HG03342 (cell line): Measurements from ENCODE around the gene CYTH2.
"Not testable (repeated sequence)": the region's sequence is repeated elsewhere in the genome, so short reads cannot be mapped to it uniquely, and the experiment has no call there.

Experiments
- ATAC-seq: cut with Tn5 transposase; IDR thresholded peaks from one replicate; pipeline ENCODE4 v1.9.1; 2021; ENCODE audit warnings: mild to moderate bottlenecking, moderate library complexity; ENCODE audit not compliant: unreplicated experiment

The CYTH2 gene

DNA sequence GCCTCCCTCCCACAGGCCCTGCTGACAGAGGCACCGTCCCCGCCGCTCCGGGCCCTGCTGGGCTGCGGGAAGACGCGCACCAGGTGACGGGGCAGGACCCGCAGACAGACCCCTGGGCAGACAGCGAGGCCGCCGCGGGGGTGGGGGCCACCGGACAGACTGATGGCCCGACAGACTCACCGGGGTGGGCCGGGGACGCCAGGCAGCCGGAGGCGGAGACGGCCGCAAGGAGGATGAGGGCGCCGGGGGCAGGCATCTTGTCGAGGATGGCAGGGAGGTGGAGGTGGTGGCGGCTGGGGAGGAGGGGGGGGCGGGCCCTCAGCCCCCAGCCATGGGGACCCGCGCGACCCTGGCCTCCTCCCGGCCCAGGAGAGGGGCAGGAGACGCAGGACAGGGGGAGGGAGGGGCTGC lies 42.2 kb downstream of the CYTH2 start:
- ATAC-seq, result no peak

DNA sequence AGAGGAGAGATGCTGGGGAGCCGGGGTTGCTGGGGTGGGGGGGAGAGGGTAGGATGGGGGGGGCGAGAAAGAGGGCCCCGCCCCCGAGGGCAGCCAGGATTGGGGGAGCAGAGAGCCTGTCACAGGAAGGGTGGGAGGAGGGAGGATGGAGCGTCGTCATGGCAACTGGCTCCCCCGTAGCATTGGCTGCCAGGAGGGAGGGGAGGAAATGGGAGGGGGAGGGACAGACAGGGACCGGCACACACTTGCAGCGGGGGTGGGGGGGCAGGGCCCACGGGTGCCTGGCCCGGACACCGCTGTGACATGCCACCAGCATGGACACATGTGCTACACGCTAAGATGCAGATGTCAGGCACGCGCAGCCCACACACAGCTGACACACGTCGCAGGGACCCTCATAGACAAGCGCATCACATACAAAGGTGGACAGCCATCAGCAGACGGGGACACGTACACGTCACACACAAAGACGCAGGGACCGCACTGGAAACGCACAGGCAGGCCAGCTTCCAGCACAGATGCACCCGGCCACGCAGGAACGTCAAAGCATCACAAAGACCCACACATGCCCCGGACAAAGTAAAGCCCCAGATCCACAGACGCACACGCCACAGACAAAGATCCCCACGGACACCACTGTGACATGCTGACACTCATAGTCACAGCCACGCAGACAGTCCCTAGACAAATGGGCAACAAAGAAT lies 42.8 kb downstream of the CYTH2 start, which contains the start of gene LMTK3:
Gene LMTK3 (minus strand): TSS at position 36 of the 704 bp plus-strand sequence. CDS start 259 bp downstream, outside the sequence.
- ATAC-seq, result no peak

DNA sequence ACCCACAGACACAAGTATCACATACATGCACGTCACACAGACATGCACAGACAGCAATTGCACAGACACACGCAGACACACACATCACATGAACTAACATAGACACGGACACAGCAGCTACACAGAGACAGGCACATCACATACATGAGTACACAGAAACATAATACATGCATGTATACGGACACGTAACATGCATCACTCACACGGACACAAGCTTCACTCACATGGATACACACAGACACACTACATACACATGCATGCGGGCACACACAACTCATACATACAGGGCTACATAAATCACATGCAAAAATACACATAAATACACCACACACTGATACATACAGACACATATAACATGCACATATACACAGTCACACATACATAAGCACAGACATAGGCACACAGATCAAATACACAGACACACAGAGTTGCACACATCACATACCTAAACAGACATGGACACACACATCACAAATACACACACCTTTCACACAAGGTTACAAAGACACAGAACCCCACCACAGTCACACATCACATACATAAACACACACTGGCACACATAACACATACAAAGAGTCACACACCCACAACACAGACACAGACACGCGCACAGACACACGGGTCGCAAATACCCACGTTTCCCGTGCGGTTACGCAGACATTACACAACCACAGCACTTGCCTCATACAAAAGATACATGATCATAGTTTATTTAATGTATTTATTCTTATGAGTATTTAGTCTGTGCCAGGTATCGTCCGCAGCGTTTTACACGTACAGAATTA lies 43.5 kb downstream of the CYTH2 start:
- ATAC-seq, result no peak

DNA sequence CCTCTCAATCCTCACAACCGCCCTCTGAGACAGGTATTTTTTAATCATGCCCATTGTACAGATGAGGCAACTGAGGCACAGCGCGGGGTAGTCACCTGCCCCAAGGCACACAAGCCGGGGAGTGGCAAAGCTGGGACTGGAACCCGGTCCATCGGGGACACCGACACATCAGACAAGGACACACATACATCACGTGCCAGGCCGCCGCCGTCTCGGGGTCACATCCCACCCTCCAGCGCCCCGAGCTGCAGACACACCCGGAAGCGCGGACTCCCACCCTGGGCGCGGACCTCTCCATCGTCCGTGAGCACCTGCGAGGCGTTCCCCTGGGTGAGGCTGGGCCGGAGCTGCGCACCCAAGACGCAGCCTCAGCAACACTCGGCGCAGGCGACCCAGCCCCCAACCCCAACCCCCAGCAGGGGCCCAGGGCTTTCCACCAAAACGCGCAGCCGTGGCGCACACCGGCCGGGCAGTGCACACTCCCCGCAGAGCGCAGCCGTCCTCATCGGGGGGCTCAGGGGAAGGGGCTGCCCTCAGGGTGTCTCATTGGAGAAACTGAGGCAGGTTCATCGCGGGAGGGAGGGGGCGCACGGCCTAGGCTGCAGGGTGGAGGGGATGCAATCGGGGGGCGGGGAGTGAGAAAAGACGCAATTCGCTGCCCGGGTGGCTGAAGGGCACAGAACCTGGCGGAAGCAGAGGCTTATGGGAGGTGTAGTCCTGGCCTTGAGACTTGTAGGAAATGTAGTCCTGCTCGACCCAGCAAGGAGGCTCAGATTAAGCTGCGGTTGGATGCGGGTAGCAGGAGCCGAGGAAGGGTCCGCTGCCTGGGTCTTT lies 44.3 kb downstream of the CYTH2 start:
- no peak for ATAC-seq

DNA sequence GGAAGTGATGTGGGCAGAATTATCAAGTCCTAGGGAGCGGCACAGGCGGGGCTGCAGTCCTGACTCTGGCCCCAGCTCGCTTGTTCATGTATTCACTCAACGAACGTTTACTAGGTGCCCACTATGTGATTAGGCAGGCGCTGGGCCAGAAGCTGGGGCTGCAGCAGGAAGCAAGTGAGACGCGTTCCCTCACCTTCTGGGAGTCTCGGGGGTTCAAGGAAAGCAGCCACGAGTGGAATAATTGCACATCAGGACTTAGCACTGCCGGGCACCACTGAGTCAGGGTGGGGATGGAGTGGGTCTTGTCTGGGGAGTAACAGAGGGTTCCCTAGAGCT lies 44.9 kb downstream of the CYTH2 start:
- ATAC-seq, result no peak

DNA sequence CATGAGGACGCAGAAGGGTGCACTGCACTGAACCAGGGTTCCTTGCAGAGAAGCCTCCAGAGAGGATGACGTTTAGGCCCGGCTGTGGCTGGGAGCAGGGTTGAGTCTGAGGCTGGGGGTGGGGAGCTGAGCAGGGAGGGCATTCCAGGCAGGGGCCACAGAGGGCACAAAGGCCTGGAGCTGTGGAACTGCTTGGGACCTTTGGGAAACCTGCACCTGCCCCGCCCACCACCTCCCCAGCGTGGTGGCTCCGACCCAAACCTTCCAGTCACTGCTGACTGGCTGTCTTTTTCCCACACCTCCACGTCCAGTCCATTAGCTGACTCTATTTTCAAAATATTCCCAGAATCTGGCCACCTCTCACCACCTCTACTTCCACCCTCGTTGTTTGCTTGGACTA lies 47.4 kb downstream of the CYTH2 start:
- no peak for ATAC-seq

DNA sequence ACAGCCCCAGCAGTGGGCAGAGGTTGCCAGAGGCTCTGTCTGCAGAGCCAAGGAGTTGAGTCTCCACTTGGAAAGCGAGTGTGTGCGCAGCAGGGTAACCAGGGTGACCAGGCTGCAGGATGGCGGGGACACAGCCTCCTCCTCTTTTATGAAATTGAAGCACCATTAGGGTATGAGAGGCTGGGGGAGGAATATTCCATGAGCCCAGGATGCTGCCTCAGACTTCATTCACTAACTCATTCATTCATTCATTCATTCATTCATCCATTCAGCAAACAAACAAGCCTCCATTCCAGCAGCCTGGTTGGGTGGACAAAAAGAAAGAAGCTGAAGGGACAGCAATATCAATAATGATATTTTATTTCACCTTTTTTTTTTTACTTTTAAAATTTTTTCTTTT lies 49.0 kb downstream of the CYTH2 start:
- ATAC-seq, result no peak

DNA sequence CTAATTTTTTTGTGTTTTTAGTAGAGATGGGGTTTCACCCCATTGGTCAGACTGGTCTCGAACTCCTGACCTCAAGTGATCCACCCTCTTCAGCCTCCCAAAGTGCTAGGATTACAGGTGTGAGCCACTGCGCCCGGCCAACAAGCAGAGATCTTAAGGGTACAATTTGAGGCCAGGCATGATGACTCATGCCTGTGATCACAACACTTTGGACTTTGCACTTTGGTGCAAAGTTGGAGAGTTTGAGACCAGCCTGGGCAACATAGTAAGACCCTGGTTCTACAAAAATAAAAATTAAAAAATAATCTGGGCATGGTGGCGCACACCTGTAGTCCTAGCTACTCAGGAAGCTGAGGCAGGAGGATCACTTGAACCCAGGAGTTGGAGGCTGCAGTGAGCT lies 50.3 kb downstream of the CYTH2 start:
- not testable (repeated sequence) for ATAC-seq

DNA sequence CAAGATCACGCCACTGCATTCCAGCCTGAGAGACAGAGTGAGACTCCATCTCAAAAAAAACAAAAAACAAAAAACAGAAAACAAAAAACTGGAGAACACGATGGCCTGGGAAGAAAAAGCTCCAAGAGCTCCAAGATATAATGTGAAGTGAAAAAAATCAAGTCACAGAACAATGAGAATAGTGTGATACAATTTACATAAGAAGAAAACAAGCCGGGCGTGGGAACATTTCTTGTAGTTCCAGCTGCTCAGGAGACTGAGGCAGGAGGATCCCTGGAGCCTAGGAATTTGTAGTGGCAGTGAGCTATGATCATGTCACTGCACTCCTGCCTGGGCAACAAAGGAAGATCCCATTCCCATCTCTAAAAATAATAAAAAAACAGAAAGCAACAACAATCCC lies 51.0 kb downstream of the CYTH2 start:
- no peak for ATAC-seq

DNA sequence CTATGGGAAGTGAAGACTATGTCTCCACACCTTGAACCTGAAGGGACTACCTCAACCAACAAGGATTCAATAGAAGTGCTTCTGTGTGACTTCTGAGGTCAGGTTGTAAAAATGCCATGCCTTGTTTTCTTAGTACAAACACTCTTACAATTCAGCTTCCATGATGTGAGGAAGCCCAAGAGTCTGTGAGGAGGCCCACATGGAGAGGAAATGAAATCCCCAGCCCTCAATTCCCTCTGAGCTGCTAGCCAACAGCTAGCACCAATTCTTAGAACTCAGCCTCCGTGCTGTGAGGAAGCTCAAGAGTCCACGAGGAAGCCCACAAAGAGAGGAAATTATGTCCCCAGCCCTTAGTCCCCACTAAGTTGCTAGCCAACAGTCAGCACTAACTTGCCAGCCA lies 55.1 kb downstream of the CYTH2 start:
- no peak for ATAC-seq

DNA sequence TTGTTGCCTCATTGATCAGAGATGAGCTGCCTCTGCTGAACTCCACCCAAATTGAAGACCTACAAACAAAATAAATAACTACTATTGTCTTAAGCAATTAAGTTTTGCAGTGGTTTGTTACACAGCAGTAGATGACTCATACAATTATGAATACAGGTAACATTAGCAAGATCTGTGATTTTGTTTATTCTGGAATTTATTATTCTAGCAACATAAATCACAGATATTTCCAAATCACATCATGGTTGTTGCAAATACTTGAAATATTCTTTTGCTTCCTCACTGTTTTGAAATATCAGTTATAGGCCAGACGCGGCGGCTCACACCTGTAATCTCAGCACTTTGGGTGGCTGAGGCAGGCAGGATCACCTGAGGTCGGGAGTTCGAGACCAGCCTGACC lies 55.6 kb downstream of the CYTH2 start:
- ATAC-seq, result no peak

DNA sequence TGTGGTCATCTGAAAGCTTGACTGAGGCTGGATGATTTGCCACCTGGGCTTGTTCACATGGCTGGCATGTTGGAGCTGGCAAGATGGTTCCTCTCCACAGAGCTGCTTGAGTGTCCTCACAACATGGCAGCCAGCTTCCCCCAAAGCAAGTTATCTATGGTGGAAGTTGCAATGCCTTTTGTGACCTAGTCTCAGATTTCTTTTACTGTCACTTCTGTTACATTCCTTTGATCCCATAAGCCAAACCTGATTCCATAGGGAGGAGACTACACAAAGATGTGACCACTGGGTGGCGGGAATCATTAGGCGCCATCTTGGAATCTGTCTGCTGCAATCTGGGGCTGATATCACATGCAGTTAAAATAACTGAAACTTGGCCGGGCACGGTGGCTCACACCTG lies 60.0 kb downstream of the CYTH2 start:
- no peak for ATAC-seq

DNA sequence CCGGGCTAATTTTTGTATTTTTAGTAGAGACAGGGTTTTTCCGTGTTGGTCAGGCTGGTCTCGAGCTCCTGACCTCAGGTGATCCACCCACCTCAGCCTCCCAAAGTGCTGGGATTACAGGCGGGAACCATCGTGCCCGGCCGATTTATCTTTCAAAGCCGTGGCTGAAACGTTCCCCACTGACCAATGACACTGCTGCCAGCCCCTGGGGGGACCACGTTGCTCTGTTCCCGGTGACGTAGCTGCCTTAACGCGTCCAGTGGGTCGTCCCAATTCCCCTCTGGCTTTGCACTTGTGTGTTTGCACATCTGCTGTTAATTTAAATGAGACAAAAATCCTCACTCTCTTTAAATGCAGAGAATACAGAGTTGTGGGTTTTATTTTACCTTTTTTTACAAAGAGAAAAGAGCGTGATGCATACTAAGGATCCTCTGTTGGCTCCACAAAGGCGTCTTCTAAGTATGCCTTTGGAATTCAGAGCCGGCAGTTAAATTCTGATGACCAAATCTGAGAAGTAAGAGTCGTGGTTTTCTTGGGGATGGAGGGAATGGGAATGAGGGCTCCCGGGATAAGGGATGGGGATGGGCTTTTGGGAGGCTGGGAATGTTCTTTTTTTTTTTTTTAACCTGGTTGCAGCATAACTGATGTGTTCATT lies 61.0 kb downstream of the CYTH2 start:
- ATAC-seq, result no peak

DNA sequence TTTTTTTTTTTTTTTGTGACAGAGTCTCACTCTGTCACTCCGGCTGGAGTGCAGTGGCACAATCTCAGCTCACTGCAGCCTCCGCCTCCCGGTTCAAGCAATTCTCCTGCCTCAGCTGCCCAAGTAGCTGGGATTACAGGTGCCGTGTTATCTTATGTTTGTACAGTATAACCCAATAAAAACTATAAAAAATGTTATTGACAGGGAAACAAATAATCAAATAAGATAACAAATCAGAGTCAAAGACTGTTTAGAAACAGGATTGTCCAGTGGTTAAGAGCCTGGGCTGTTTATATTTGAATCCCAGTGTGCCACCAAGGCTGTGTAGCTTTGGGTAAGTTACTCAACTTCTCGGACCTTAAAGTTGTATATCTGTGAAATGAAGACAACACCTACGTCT lies 61.6 kb downstream of the CYTH2 start:
- ATAC-seq, result no peak
